Testis (tissue), 2 donors: ENCODE measurements around the gene HTT.

ENCODE experiments used
- CTCF ChIP-seq, 3 experiments: fragments of 450-650 bp in 2 of 3; fragments of 200-600 bp in 1 of 3; sonication (generic) in 1 of 3; IDR thresholded peaks; one replicate each; pipeline ENCODE4 v1.5.1; 2016 to 2019; ENCODE audit warnings: antibody characterized with exemption in 3 of 3, mild to moderate bottlenecking in 2 of 3, moderate library complexity in 1 of 3
- POLR2A ChIP-seq: fragments of 450-650 bp; IDR thresholded peaks from one replicate; pipeline ENCODE4 v1.6.1; 2017; ENCODE audit warnings: antibody characterized with exemption, mild to moderate bottlenecking, moderate library complexity

GRCh38 chr4:3047464-3048286, 26.8 kb upstream of the HTT start:
- TF ChIP-seq CTCF (IDR thresholded peaks at IDR 0.05) (peak; percentile 31 to 64 (median 47)), POLR2A (no peak)
